Measurements from ENCODE around the gene RILPL1.

Gene RILPL1

GRCh38 chr12:123478762-123479161 is 54.8 kb downstream of the RILPL1 start:
- H3K27ac ChIP-seq = no peak overlapping the region
- TF ChIP-seq, protein P1, sequence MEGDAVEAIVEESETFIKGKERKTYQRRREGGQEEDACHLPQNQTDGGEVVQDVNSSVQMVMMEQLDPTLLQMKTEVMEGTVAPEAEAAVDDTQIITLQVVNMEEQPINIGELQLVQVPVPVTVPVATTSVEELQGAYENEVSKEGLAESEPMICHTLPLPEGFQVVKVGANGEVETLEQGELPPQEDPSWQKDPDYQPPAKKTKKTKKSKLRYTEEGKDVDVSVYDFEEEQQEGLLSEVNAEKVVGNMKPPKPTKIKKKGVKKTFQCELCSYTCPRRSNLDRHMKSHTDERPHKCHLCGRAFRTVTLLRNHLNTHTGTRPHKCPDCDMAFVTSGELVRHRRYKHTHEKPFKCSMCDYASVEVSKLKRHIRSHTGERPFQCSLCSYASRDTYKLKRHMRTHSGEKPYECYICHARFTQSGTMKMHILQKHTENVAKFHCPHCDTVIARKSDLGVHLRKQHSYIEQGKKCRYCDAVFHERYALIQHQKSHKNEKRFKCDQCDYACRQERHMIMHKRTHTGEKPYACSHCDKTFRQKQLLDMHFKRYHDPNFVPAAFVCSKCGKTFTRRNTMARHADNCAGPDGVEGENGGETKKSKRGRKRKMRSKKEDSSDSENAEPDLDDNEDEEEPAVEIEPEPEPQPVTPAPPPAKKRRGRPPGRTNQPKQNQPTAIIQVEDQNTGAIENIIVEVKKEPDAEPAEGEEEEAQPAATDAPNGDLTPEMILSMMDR (conservative IDR thresholded peaks at IDR 0.05) = no peak

DNA sequence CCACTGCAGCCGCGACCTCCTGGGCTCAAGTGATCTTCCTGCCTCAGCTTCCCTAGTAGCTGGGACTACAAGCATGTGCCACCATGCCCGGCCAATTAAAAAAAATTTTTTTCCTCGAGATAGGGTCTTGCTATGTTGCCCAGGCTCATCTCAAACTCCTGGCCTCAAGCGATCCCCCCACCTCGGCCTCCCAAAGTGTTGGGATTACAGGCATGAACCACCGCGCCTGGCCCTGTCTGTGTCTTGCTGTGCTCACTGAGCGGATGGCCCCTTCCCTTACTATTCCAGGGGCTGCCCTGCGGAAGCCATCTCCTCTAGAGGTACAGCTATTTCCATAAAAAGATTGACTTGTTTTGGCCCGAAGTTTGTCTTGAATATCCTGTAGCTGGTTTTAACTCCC is 55.5 kb downstream of the RILPL1 start:
- TF ChIP-seq, protein P1 (conservative IDR thresholded peaks at IDR 0.05) = no peak
- H3K27ac ChIP-seq = no peak overlapping the region

DNA sequence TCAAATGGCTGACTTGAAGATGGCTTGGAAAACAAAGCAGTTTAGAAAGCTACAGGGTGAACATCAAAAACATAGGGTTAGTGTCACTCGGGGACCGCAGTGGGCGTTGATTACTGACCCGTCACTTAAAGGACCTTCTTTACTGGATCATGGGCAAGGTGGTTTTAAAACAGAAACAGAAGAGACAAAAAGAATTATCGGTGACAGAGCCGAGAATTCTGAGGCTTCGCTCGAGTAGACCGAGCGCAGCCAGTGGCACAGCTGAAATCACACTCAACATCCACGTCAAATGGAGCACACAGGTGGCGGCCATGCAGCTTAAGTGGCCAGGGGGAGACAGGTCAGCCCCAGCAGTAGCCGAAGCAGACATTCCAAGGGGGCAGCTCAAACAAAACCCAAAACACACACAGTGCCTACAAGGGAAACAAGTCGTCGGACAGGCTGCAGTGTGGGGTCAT is 58.2 kb downstream of the RILPL1 start:
- TF ChIP-seq, protein P1 (conservative IDR thresholded peaks at IDR 0.05) = no peak
- H3K27ac ChIP-seq = no peak overlapping the region

- H3K27ac ChIP-seq = 0 out of 2 replicates have a peak overlapping the region, but pooled peaks have one; percentile 9
- TF ChIP-seq, protein P1 (conservative IDR thresholded peaks at IDR 0.05) = no peak
Measured at GRCh38 chr12:123474485-123475245, 58.9 kb downstream of the RILPL1 start.

- no peak overlapping the region for H3K27ac ChIP-seq
- TF ChIP-seq, protein P1 (conservative IDR thresholded peaks at IDR 0.05) = no peak
Measured at GRCh38 chr12:123472438-123472849, 61.1 kb downstream of the RILPL1 start.

GRCh38 chr12:123471374-123472068 is 62.0 kb downstream of the RILPL1 start:
- H3K27ac ChIP-seq = no peak overlapping the region
- TF ChIP-seq, protein P1 (conservative IDR thresholded peaks at IDR 0.05) = no peak

- TF ChIP-seq, protein P1 (conservative IDR thresholded peaks at IDR 0.05) = no peak
Measured at GRCh38 chr12:123469978-123470377, 63.5 kb downstream of the RILPL1 start.

More at GRCh38 chr12:123469978-123470377, 63.5 kb downstream of the RILPL1 start:
- H3K27ac ChIP-seq = no peak overlapping the region

All from VCaP (cell line).